ENCODE measurements around the gene RNF217. TPM values are rescaled to one million over a fixed set of nuclear protein-coding genes. Genes with fewer than 3 reads are reported as not detected.

The RNF217 gene
- total RNA-seq, 1 donor from 2014 or later: 5.9 TPM

DNA sequence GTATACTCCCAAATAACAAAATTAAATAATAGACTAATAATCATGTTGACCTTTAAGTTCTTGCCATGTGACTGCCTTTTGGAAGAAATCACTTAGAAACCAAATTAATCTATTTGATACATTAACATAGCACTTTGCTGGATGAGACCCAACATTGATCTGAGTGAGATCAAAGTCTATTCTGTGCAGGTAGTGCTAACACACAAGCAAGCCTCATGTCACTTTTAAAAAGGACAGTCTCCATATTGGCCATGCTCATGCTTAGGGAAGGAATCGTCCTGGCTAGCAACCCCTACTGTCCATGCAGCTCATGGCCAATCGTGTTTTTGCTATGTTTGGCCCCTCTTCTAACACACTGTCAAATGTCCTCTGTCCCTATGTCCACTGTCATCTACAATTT lies 35.8 kb upstream of the RNF217 start:
- Mint-ChIP-seq H3K4me1 (ENCODE audit: low read depth, unreplicated experiment) (no peaks in the 10 kb centered on the region), H3K36me3 (ENCODE audit: unreplicated experiment) (peaks cover 3% of the 10 kb centered on the region), H3K27me3 (ENCODE audit: unreplicated experiment) (no peaks in the 10 kb centered on the region), H3K27ac (ENCODE audit: unreplicated experiment) (no peak overlapping the region), H3K4me3 (ENCODE audit: unreplicated experiment) (no peak overlapping the region), H3K9me3 (ENCODE audit: unreplicated experiment) (no peaks in the 10 kb centered on the region)
- no peak for DNase-seq
- TF ChIP-seq, protein P1, sequence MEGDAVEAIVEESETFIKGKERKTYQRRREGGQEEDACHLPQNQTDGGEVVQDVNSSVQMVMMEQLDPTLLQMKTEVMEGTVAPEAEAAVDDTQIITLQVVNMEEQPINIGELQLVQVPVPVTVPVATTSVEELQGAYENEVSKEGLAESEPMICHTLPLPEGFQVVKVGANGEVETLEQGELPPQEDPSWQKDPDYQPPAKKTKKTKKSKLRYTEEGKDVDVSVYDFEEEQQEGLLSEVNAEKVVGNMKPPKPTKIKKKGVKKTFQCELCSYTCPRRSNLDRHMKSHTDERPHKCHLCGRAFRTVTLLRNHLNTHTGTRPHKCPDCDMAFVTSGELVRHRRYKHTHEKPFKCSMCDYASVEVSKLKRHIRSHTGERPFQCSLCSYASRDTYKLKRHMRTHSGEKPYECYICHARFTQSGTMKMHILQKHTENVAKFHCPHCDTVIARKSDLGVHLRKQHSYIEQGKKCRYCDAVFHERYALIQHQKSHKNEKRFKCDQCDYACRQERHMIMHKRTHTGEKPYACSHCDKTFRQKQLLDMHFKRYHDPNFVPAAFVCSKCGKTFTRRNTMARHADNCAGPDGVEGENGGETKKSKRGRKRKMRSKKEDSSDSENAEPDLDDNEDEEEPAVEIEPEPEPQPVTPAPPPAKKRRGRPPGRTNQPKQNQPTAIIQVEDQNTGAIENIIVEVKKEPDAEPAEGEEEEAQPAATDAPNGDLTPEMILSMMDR (IDR thresholded peaks at IDR 0.05; ENCODE audit: partially characterized antibody, unreplicated experiment): no peak

DNA sequence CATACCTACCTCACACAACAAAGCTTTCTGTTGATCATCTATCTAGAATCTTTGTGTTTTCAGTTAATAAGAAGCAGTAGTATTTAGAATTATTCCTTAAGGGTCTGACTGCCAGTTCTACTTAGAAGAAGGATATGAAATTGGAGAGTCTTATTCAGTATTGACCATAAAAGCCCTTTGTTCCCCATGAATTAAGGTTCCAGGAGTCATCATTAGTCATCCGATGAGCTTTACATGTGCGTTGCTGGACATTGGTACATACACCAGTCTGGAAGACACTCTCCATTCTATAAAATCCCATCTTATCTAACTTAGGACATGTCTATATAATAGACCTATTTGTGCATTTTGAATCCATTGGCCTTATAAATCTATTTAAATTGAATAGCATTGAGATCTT lies 34.4 kb upstream of the RNF217 start:
- DNase-seq: no peak
- H3K9me3 Mint-ChIP-seq (ENCODE audit: unreplicated experiment): no peaks in the 10 kb centered on the region
- no peaks in the 10 kb centered on the region for H3K4me1 Mint-ChIP-seq (ENCODE audit: low read depth, unreplicated experiment)
- H3K36me3 Mint-ChIP-seq (ENCODE audit: unreplicated experiment): no peaks in the 10 kb centered on the region
- H3K27ac Mint-ChIP-seq (ENCODE audit: unreplicated experiment): no peak overlapping the region
- no peaks in the 10 kb centered on the region for H3K27me3 Mint-ChIP-seq (ENCODE audit: unreplicated experiment)
- no peak overlapping the region for H3K4me3 Mint-ChIP-seq (ENCODE audit: unreplicated experiment)
- TF ChIP-seq, protein P1 (IDR thresholded peaks at IDR 0.05; ENCODE audit: partially characterized antibody, unreplicated experiment): no peak

DNA sequence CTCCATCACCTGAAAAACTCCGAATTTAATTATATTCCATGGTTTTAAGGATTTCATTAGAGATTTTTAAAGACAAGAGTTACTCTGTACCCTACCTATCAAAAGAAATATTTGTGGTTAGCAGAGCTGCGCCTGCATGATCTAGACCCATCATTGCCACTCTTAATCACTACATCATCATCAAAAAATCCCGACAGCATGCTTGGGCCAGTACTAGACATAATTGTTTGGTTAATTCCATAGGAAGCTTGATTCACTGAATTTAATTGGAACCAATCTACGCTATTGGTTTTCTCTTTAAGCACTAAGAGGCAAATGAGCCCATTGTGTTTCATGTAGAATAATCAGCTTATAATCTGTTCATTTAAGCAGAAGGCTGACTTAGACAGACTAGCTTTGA lies 33.4 kb upstream of the RNF217 start:
- Mint-ChIP-seq H3K27ac (ENCODE audit: unreplicated experiment) (no peak overlapping the region), H3K4me3 (ENCODE audit: unreplicated experiment) (no peak overlapping the region), H3K4me1 (ENCODE audit: low read depth, unreplicated experiment) (no peaks in the 10 kb centered on the region), H3K9me3 (ENCODE audit: unreplicated experiment) (no peaks in the 10 kb centered on the region), H3K27me3 (ENCODE audit: unreplicated experiment) (no peaks in the 10 kb centered on the region), H3K36me3 (ENCODE audit: unreplicated experiment) (no peaks in the 10 kb centered on the region)
- TF ChIP-seq, protein P1 (IDR thresholded peaks at IDR 0.05; ENCODE audit: partially characterized antibody, unreplicated experiment): no peak
- DNase-seq: no peak

DNA sequence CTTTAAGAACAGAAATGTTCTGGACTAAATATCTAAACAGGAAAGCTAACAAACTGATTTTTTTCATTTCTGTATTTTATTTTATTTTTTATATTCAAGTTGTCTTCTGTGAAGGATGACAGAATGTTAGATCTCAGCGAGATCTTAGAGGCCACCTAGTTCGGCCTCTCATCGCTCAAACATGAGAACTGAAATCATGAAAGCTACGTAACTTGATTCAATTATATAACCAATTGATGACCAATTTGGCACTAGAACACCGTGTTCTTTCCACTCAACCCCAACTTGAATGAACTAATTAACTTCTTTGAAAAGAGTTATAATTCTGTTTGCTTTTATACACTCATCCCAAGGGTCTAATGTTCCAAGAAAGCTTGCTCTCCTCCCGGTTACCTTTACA lies 24.6 kb upstream of the RNF217 start:
- TF ChIP-seq, protein P1 (IDR thresholded peaks at IDR 0.05; ENCODE audit: partially characterized antibody, unreplicated experiment): no peak
- Mint-ChIP-seq H3K27me3 (ENCODE audit: unreplicated experiment) (no peaks in the 10 kb centered on the region), H3K4me1 (ENCODE audit: low read depth, unreplicated experiment) (no peaks in the 10 kb centered on the region), H3K9me3 (ENCODE audit: unreplicated experiment) (no peaks in the 10 kb centered on the region), H3K27ac (ENCODE audit: unreplicated experiment) (no peak overlapping the region), H3K4me3 (ENCODE audit: unreplicated experiment) (no peak overlapping the region), H3K36me3 (ENCODE audit: unreplicated experiment) (no peaks in the 10 kb centered on the region)
- no peak for DNase-seq

DNA sequence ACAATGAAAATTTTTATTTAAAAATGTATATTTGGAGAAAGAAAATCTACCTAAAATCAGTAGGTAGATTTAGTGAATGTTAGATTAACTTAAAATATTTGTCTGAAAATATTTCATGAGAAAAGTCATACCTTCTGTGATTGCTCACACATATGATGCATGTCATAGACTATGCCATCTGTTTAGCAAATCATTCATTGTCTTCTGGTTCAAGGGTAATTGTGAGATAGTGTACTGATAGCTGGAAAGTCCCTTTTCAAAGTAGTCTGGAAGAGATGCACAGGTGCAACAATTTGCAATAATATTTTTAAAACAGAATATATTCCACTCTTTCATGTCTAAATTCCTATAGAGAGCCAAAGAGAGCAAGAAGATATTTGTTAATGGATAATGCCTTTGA lies 21.0 kb upstream of the RNF217 start:
- Mint-ChIP-seq H3K4me3 (ENCODE audit: unreplicated experiment) (no peak overlapping the region), H3K27me3 (ENCODE audit: unreplicated experiment) (no peaks in the 10 kb centered on the region), H3K9me3 (ENCODE audit: unreplicated experiment) (no peaks in the 10 kb centered on the region), H3K27ac (ENCODE audit: unreplicated experiment) (no peak overlapping the region), H3K36me3 (ENCODE audit: unreplicated experiment) (no peaks in the 10 kb centered on the region), H3K4me1 (ENCODE audit: low read depth, unreplicated experiment) (no peaks in the 10 kb centered on the region)
- TF ChIP-seq, protein P1 (IDR thresholded peaks at IDR 0.05; ENCODE audit: partially characterized antibody, unreplicated experiment): no peak
- no peak for DNase-seq
